C4-2B (cell line): ENCODE measurements around the gene ZNF652.

Source experiments
- ZFX ChIP-seq: fragments of 450-650 bp; IDR thresholded peaks from 2 replicates; pipeline ENCODE4 v1.6.1; 2017
- TF ChIP-seq, protein P1 (sequence below): fragments of 450-650 bp; conservative IDR thresholded peaks from 2 replicates; pipeline ENCODE4 v1.5.1; 2017; ENCODE audit warnings: mild to moderate bottlenecking

DNA sequence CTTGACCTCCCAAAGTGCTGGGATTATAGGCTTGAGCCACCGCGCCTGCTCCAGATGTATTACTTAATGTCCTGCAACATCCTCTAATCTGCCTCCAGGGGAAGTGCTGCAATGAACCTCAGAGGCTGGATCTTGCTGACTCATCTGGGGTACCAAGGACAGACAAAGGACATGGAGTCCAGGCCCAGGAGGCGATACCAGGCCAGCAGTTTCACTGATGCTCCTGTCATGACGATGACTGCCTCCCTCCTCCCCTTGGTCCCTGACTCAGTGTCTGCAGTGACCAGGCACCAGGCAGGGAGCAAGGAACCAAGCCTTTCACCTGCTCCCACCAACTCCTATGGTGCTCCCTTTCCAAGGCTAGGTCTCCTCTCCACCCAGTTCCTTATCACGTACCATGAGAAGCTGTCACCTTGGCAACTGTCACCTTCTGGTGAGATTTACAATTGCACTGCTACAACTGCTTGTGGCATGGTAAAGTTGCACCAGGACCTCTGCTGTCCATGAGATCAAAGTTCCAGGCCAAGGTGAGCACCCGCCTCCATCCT, 109.8 kb downstream of the ZNF652 start:
- TF ChIP-seq, protein P1, sequence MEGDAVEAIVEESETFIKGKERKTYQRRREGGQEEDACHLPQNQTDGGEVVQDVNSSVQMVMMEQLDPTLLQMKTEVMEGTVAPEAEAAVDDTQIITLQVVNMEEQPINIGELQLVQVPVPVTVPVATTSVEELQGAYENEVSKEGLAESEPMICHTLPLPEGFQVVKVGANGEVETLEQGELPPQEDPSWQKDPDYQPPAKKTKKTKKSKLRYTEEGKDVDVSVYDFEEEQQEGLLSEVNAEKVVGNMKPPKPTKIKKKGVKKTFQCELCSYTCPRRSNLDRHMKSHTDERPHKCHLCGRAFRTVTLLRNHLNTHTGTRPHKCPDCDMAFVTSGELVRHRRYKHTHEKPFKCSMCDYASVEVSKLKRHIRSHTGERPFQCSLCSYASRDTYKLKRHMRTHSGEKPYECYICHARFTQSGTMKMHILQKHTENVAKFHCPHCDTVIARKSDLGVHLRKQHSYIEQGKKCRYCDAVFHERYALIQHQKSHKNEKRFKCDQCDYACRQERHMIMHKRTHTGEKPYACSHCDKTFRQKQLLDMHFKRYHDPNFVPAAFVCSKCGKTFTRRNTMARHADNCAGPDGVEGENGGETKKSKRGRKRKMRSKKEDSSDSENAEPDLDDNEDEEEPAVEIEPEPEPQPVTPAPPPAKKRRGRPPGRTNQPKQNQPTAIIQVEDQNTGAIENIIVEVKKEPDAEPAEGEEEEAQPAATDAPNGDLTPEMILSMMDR, result no peak
- TF ChIP-seq ZFX, result no peak
